GM23338 (cell line): ENCODE data around the gene AP5Z1. TPM values are rescaled to one million over a fixed set of nuclear protein-coding genes. Genes with fewer than 3 reads are reported as not detected.

ENCODE experiments used
- ATAC-seq: fragments of 200-7000 bp; cut with Tn5 transposase; 3 replicates; pipeline ENCODE4 v1.9.1; 2020
- DNase-seq: peaks from one replicate; pipeline ENCODE4 v3.0.0-alpha.2; 2015; ENCODE audit warnings: low spot score
- H2AFZ ChIP-seq: fragments of 200-600 bp; sonication (generic); 2 replicates; pipeline ENCODE4 v1.8.0; 2016; ENCODE audit warnings: antibody characterized with exemption, mild to moderate bottlenecking, moderate library complexity
- H3F3A ChIP-seq: fragments of 200-600 bp; sonication (generic); replicated peaks from 2 replicates; pipeline ENCODE4 v1.8.0; 2017; ENCODE audit warnings: antibody characterized with exemption, mixed run types, low read depth
- H3K27ac ChIP-seq: fragments of 200-600 bp; sonication (generic); 2 replicates; pipeline ENCODE4 v1.6.1; 2016; ENCODE audit warnings: low read depth
- H3K27me3 ChIP-seq: fragments of 200-600 bp; sonication (generic); 2 replicates; pipeline ENCODE4 v1.8.0; 2016; ENCODE audit warnings: mild to moderate bottlenecking, mixed run types, moderate library complexity; ENCODE audit not compliant: insufficient read depth
- H3K36me3 ChIP-seq: fragments of 200-600 bp; sonication (generic); 2 replicates; pipeline ENCODE4 v1.8.0; 2016; ENCODE audit warnings: mild to moderate bottlenecking; ENCODE audit not compliant: insufficient read depth
- H3K4me1 ChIP-seq: fragments of 200-600 bp; sonication (generic); 2 replicates; pipeline ENCODE4 v1.8.0; 2016; ENCODE audit warnings: mild to moderate bottlenecking, moderate library complexity; ENCODE audit not compliant: insufficient read depth
- H3K4me2 ChIP-seq: fragments of 200-600 bp; sonication (generic); 2 replicates; pipeline ENCODE4 v1.7.1; 2017; ENCODE audit warnings: mixed run types
- H3K4me3 ChIP-seq: fragments of 200-600 bp; sonication (generic); 2 replicates; pipeline ENCODE4 v1.6.1; 2016; ENCODE audit warnings: mixed run types
- H3K79me2 ChIP-seq: fragments of 200-600 bp; sonication (generic); replicated peaks from 2 replicates; pipeline ENCODE4 v1.8.0; 2017; ENCODE audit warnings: mild to moderate bottlenecking; ENCODE audit not compliant: insufficient read depth
- H3K9me2 ChIP-seq: fragments of 200-600 bp; sonication (generic); 2 replicates; pipeline ENCODE4 v1.8.0; 2017; ENCODE audit not compliant: insufficient read depth
- H4K20me1 ChIP-seq: fragments of 200-600 bp; sonication (generic); replicated peaks from 2 replicates; pipeline ENCODE4 v1.8.0; 2017; ENCODE audit warnings: mild to moderate bottlenecking; ENCODE audit not compliant: insufficient read depth
- H3K27ac Mint-ChIP-seq: 2 replicates; pipeline ENCODE4 v1.8.0; 2020; ENCODE audit warnings: inconsistent platforms, mild to moderate bottlenecking, moderate library complexity, mixed read lengths
- H3K27me3 Mint-ChIP-seq: 3 replicates; pipeline ENCODE4 v1.8.0; 2022; ENCODE audit warnings: low read depth, mild to moderate bottlenecking, moderate library complexity, mixed read lengths, inconsistent platforms; ENCODE audit not compliant: insufficient read depth, poor library complexity
- H3K36me3 Mint-ChIP-seq: 3 replicates; pipeline ENCODE4 v1.8.0; 2021; ENCODE audit warnings: low read depth, mild to moderate bottlenecking, inconsistent platforms, moderate library complexity, mixed read lengths
- H3K4me1 Mint-ChIP-seq: 3 replicates; pipeline ENCODE4 v1.8.0; 2020; ENCODE audit warnings: mild to moderate bottlenecking, inconsistent platforms, mixed read lengths
- H3K4me3 Mint-ChIP-seq: 3 replicates; pipeline ENCODE4 v1.8.0; 2021; ENCODE audit warnings: moderate library complexity, mild to moderate bottlenecking, inconsistent platforms, mixed read lengths
- H3K9me3 Mint-ChIP-seq: 3 replicates; pipeline ENCODE4 v1.8.0; 2020; ENCODE audit warnings: moderate library complexity, mild to moderate bottlenecking, inconsistent platforms, mixed read lengths
- CREB1 ChIP-seq: fragments of 250-450 bp; sonication (Bioruptor Pico); IDR thresholded peaks from 2 replicates; pipeline ENCODE4 v1.5.0; 2020; ENCODE audit warnings: low read depth, mild to moderate bottlenecking, moderate library complexity
- CTCF ChIP-seq, 2 experiments: fragments of 200-600 bp in 1 of 2; sonication (generic) in 1 of 2; conservative IDR thresholded peaks; 2 replicates each; pipeline versions ENCODE4 v1.5.1 to v1.6.1; 2016 to 2017; ENCODE audit warnings: antibody characterized with exemption in 2 of 2, low read depth in 2 of 2, mild to moderate bottlenecking in 2 of 2, moderate library complexity in 1 of 2
- EZH2 ChIP-seq: fragments of 200-600 bp; sonication (generic); IDR thresholded peaks from one replicate; pipeline ENCODE4 v1.8.0; 2017; ENCODE audit warnings: antibody characterized with exemption, mild to moderate bottlenecking, low read depth; ENCODE audit not compliant: unreplicated experiment
- JUNB ChIP-seq: IDR thresholded peaks from one replicate; pipeline ENCODE4 v1.6.1; 2016; ENCODE audit warnings: antibody characterized with exemption; ENCODE audit not compliant: unreplicated experiment
- NANOG ChIP-seq: IDR thresholded peaks from 2 replicates; pipeline ENCODE4 v1.6.1; 2016; ENCODE audit warnings: antibody characterized with exemption, borderline replicate concordance
- POLR2AphosphoS5 ChIP-seq: IDR thresholded peaks from 2 replicates; pipeline ENCODE4 v1.6.1; 2016; ENCODE audit warnings: antibody characterized with exemption, low read depth
- REST ChIP-seq: IDR thresholded peaks from one replicate; pipeline ENCODE4 v1.6.1; 2018; ENCODE audit warnings: antibody characterized with exemption; ENCODE audit not compliant: unreplicated experiment
- STAT1 ChIP-seq: IDR thresholded peaks from one replicate; pipeline ENCODE4 v1.6.1; 2016; ENCODE audit warnings: antibody characterized with exemption; ENCODE audit not compliant: unreplicated experiment
- ZNF114 ChIP-seq: fragments of 250-450 bp; sonication (Bioruptor Pico); IDR thresholded peaks from 2 replicates; pipeline ENCODE4 v1.5.0; 2020; ENCODE audit warnings: mild to moderate bottlenecking, moderate library complexity
- ZNF331 ChIP-seq: fragments of 250-450 bp; sonication (Bioruptor Pico); IDR thresholded peaks from 2 replicates; pipeline ENCODE4 v1.5.0; 2020; ENCODE audit warnings: low read depth, mild to moderate bottlenecking, moderate library complexity
- polyA plus RNA-seq: library from polyadenylated mRNA; unstranded; fragments of >200 nt; fragmentation: Nextera tagmentation; extraction: Ambion mirVana; gene quantifications from 2 replicates; pipeline ENCODE4 v1.2.1, GENCODE V29; 2016
- total RNA-seq: library from RNA; depleted of rRNA; stranded (reverse); fragments of >200 nt; shearing (Covaris generic); gene quantifications from 2 replicates; pipeline ENCODE4 v1.2.3, GENCODE V29; 2014

AP5Z1 gene
- total and polyA plus RNA-seq, 2 experiments from 2014 or later, result 16.3 to 31.2 TPM

- Histone ChIP-seq H3K4me1 (no peaks in the 10 kb centered on the region), H3F3A (no peaks in the 10 kb centered on the region), H3K9me2 (no peaks in the 10 kb centered on the region), H2AFZ (no peak overlapping the region), H3K4me2 (no peak overlapping the region), H3K4me3 (no peak overlapping the region), H3K36me3 (no peaks in the 10 kb centered on the region), H4K20me1 (no peaks in the 10 kb centered on the region), H3K79me2 (no peaks in the 10 kb centered on the region), H3K27me3 (no peaks in the 10 kb centered on the region), H3K27ac (no peak overlapping the region)
- H3K4me1 Mint-ChIP-seq, result peaks cover 6% of the 10 kb centered on the region
- TF ChIP-seq POLR2AphosphoS5 (no peak), CREB1 (no peak), CTCF (conservative IDR thresholded peaks at IDR 0.05; ENCODE audit: low read depth in 2 of 2) (peak in 1 of 2 experiments; percentile 28; a peak in 2 of 4 replicates), EZH2 (no peak)
- H3K9me3 Mint-ChIP-seq, result peaks cover 2% of the 10 kb centered on the region; the same call in 1 of the 3 replicates
- no peaks in the 10 kb centered on the region for H3K36me3 Mint-ChIP-seq
- no peak overlapping the region for H3K4me3 Mint-ChIP-seq
- no peak overlapping the region for H3K27ac Mint-ChIP-seq
- peaks cover 16% of the 10 kb centered on the region for H3K27me3 Mint-ChIP-seq
- no peak for ATAC-seq
- no peak for DNase-seq
Measured at GRCh38 chr7:4834601-4835397, 59.4 kb downstream of the AP5Z1 start.

GRCh38 chr7:4835398-4836205 lies 60.2 kb downstream of the AP5Z1 start:
- Mint-ChIP-seq H3K4me1 (peaks cover 6% of the 10 kb centered on the region), H3K27ac (no peak overlapping the region), H3K36me3 (no peaks in the 10 kb centered on the region), H3K27me3 (peaks cover 13% of the 10 kb centered on the region), H3K4me3 (no peak overlapping the region), H3K9me3 (no peaks in the 10 kb centered on the region)
- no peak overlapping the region for H3K4me2 ChIP-seq
- H3K4me1 ChIP-seq, result no peaks in the 10 kb centered on the region
- no peaks in the 10 kb centered on the region for H3K27me3 ChIP-seq
- no peaks in the 10 kb centered on the region for H4K20me1 ChIP-seq
- no peaks in the 10 kb centered on the region for H3K36me3 ChIP-seq
- H3K79me2 ChIP-seq, result no peaks in the 10 kb centered on the region
- H3K4me3 ChIP-seq, result no peak overlapping the region
- no peak overlapping the region for H3K27ac ChIP-seq
- H3F3A ChIP-seq, result no peaks in the 10 kb centered on the region
- DNase-seq (no peak), ATAC-seq (no peak)
- no peak overlapping the region for H2AFZ ChIP-seq
- no peaks in the 10 kb centered on the region for H3K9me2 ChIP-seq
- no peak for TF ChIP-seq ZNF331 (CRISPR knock-in tag)
- TF ChIP-seq JUNB, result no peak
- TF ChIP-seq REST, result no peak
- no peak for TF ChIP-seq CTCF (conservative IDR thresholded peaks at IDR 0.05; ENCODE audit: low read depth in 2 of 2)
- no peak for TF ChIP-seq ZNF114
- no peak for TF ChIP-seq NANOG
- no peak for TF ChIP-seq EZH2
- no peak for TF ChIP-seq STAT1
